GM06990 (cell line): Measurements from ENCODE around the gene VCPKMT.
A peak's percentile ranks its signal among the peaks of the same experiment; 100 is the strongest.

ENCODE experiments used
- DNase-seq: peaks from one replicate; pipeline ENCODE4 v3.0.0-alpha.2; 2011; ENCODE audit not compliant: insufficient read length; ENCODE audit errors: extremely low read depth
- H3K27me3 ChIP-seq: replicated peaks from 2 replicates; pipeline ENCODE4 v1.6.0; 2011; ENCODE audit warnings: low read length; ENCODE audit not compliant: control insufficient read depth, insufficient read depth
- H3K36me3 ChIP-seq: 2 replicates; pipeline ENCODE4 v1.5.1; 2011; ENCODE audit warnings: low read length; ENCODE audit not compliant: control insufficient read depth, insufficient read depth
- H3K4me3 ChIP-seq: replicated peaks from 2 replicates; pipeline ENCODE4 v1.5.1; 2011; ENCODE audit warnings: low read depth, mild to moderate bottlenecking, control low read depth, low read length
- TF ChIP-seq, protein P1 (sequence below): IDR thresholded peaks from 2 replicates; pipeline ENCODE4 v1.5.1; 2011; ENCODE audit warnings: low read length, control low read depth, mild to moderate bottlenecking, inconsistent platforms; ENCODE audit not compliant: insufficient read depth, poor library complexity, severe bottlenecking

Gene VCPKMT

DNA sequence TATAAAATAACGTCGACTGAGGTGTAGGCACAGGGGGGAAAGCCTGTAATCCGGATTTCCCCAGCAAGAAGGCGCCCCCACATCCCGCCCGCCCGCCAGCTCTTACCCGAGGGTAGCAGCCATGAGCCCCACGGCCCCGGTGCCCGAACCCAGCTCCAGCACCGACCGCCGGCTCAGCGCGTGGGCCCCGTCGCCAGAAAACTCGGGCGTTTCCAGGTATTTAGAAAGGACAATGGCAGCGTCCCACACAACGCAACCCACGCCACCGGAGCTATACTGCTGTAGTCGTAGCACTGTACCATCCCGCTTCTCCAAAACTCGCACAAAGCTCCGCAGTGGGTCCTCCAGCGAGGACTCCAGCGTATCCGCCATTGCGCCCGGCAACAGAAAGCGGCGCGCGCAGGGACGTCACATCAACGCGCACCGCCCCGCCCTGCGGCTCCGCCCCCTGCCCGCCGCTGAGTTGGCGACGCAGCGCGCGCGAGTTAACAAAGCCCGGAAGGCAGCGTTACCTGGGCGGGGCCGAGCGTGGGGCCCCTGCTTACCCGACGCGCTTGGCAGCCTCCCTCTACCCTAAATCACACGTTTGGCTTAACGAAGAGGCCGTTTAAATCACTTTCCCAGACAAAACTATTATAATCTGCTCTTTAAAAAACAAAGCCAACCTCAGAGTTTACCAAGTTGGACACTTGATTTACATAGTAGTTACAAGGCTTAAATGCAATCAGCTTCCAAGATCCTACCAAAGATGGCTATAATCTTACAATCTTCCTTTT is at the start of gene VCPKMT:
Gene VCPKMT (minus strand): TSS at position 392 of the 776 bp plus-strand sequence. CDS start 20 bp downstream, at position 372.
- DNase-seq: peak; percentile 97
- TF ChIP-seq, protein P1, sequence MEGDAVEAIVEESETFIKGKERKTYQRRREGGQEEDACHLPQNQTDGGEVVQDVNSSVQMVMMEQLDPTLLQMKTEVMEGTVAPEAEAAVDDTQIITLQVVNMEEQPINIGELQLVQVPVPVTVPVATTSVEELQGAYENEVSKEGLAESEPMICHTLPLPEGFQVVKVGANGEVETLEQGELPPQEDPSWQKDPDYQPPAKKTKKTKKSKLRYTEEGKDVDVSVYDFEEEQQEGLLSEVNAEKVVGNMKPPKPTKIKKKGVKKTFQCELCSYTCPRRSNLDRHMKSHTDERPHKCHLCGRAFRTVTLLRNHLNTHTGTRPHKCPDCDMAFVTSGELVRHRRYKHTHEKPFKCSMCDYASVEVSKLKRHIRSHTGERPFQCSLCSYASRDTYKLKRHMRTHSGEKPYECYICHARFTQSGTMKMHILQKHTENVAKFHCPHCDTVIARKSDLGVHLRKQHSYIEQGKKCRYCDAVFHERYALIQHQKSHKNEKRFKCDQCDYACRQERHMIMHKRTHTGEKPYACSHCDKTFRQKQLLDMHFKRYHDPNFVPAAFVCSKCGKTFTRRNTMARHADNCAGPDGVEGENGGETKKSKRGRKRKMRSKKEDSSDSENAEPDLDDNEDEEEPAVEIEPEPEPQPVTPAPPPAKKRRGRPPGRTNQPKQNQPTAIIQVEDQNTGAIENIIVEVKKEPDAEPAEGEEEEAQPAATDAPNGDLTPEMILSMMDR: no peak
- H3K4me3 ChIP-seq: peak within 1 kb of the TSS; percentile 80
- peaks cover 9% of the 10 kb centered on the region for H3K36me3 ChIP-seq
- no peaks in the 10 kb centered on the region for H3K27me3 ChIP-seq

DNA sequence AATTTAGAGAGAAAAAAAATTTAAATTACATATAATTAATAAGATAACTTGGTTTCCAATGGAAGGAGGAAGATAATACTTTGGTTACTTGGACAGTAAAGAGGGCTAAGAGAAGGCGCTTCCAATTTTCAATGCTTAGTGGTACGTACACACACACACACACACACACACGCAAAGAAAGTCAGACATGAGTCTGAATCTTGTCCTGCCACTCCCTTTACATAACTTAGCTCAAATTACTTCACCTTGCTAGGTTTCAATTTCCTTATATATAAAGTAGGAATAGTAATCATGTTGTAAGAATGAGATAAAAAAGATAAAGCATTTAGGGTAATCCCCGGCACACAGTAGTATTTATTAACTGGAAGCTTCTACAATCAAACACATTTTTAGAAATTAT is 39.7 kb upstream of the VCPKMT start:
- Histone ChIP-seq H3K36me3 (no peaks in the 10 kb centered on the region), H3K27me3 (no peaks in the 10 kb centered on the region), H3K4me3 (no peak overlapping the region)
- TF ChIP-seq, protein P1: no peak
- DNase-seq: no peak

DNA sequence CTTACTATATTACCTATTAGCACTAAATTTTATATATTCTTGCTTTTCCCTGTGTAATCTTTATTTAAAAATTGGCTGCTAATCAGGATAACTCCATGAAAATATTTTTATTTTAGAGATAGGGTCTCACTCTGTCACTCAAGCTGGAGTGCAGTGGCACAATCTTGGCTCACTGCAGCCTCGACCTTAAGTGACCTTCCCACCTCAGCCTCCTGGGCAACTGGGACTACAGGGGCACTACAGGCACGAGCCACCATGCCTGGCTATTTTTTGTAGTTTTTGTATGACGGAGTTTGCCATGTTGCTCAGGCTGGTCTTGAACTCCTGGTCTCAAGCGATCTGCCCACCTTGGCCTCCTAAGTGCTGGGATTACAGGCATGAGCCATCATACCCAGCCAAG is 32.4 kb upstream of the VCPKMT start:
- DNase-seq: no peak
- TF ChIP-seq, protein P1: no peak
- Histone ChIP-seq H3K27me3 (no peaks in the 10 kb centered on the region), H3K4me3 (no peak overlapping the region), H3K36me3 (no peaks in the 10 kb centered on the region; the same call in 1 of the 2 replicates)

DNA sequence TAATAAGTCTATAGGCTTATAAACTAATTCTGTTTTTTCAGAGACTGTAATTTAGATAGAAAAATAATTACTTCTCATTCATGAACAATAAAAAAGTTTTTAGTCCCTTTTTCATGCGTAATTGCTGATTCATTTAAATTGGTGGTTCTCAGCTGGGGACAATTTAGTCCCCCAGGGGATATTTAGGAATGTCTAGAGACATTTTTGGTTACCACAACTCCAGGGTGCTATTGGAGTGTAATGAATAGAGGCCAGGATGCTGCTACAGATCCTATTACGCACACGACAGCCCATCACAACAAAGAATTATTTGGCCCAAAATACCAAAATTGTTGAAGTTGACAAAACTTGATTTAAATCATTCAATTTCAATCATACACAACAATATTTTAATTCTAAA is 22.8 kb upstream of the VCPKMT start:
- no peaks in the 10 kb centered on the region for H3K27me3 ChIP-seq
- TF ChIP-seq, protein P1: no peak
- no peak for DNase-seq
- no peaks in the 10 kb centered on the region for H3K36me3 ChIP-seq
- H3K4me3 ChIP-seq: no peak overlapping the region

DNA sequence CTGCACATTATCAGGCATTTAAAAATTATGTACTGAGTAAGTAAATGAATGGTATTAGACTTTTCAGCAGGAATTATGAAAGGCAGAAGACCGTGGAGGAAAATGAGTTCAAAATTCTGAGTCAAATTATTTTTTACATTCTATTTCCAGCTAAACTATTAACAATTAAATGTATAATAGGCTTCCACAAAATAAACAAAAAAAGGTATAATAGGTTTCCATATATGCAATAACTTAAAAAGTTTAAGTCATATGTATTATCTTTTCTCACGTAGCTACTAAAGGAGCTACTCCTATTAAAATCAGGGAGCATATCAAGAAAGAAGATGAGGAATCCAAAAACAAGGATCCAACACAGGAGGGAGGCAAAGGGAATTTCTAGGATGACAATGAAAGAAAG is 11.4 kb upstream of the VCPKMT start:
- no peak for DNase-seq
- Histone ChIP-seq H3K4me3 (no peak overlapping the region), H3K27me3 (no peaks in the 10 kb centered on the region), H3K36me3 (peaks cover 1% of the 10 kb centered on the region)
- TF ChIP-seq, protein P1: no peak
